ENCODE data around the gene GNMT. TPM values are rescaled to one million over a fixed set of nuclear protein-coding genes. Genes with fewer than 3 reads are reported as not detected.
A peak's percentile ranks its signal among the peaks of the same experiment; 100 is the strongest.

GNMT gene
- 0.54 TPM for total RNA-seq (ENCODE audit: unreplicated experiment)
- long read RNA-seq: 0 reads

DNA sequence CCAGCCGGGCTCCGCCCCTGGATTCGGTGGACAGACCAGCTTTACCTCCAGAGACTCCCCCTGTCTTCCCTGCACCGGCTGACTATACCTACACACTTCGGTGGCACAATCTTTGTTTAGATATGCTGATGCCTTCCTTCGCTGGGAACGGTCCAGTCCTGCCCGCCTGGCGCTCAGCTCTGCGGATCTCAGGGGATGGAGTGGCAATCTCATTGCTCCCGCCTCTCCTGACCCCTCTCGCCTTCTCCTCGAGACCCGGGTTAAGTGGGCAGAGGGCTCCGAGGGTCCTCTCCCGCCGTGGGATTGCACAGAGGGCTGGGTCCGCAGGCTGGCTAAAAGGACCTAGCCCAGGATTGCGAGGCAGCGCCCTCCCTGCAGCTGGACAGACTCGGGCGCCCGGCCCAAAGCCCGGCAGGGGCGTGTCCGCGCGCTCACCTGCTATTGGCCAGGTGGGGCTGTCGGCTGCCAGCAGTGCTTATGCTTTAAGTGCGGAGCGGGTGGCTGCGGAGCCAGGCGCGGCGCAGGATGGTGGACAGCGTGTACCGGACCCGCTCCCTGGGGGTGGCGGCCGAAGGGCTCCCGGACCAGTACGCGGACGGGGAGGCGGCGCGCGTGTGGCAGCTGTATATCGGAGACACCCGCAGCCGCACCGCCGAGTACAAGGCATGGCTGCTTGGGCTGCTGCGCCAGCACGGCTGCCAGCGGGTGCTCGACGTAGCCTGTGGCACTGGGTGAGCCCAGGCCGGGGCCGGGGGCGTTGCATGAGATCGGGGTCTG is at the start of gene GNMT:
Gene GNMT (plus strand): TSS at position 512 of the 777 bp plus-strand sequence. CDS start 14 bp downstream, at position 526.
- Mint-ChIP-seq H3K4me1 (ENCODE audit: low read depth, unreplicated experiment) (peaks cover 9% of the 10 kb centered on the region), H3K4me3 (ENCODE audit: unreplicated experiment) (peak within 1 kb of the TSS; percentile 71), H3K9me3 (ENCODE audit: unreplicated experiment) (no peaks in the 10 kb centered on the region), H3K27me3 (ENCODE audit: unreplicated experiment) (peaks cover 14% of the 10 kb centered on the region), H3K36me3 (ENCODE audit: unreplicated experiment) (peaks cover 5% of the 10 kb centered on the region), H3K27ac (ENCODE audit: unreplicated experiment) (no peak within 1 kb of the TSS)
- TF ChIP-seq, protein P1, sequence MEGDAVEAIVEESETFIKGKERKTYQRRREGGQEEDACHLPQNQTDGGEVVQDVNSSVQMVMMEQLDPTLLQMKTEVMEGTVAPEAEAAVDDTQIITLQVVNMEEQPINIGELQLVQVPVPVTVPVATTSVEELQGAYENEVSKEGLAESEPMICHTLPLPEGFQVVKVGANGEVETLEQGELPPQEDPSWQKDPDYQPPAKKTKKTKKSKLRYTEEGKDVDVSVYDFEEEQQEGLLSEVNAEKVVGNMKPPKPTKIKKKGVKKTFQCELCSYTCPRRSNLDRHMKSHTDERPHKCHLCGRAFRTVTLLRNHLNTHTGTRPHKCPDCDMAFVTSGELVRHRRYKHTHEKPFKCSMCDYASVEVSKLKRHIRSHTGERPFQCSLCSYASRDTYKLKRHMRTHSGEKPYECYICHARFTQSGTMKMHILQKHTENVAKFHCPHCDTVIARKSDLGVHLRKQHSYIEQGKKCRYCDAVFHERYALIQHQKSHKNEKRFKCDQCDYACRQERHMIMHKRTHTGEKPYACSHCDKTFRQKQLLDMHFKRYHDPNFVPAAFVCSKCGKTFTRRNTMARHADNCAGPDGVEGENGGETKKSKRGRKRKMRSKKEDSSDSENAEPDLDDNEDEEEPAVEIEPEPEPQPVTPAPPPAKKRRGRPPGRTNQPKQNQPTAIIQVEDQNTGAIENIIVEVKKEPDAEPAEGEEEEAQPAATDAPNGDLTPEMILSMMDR (IDR thresholded peaks at IDR 0.05; ENCODE audit: partially characterized antibody, unreplicated experiment): no peak
- DNase-seq: peak; percentile 47

DNA sequence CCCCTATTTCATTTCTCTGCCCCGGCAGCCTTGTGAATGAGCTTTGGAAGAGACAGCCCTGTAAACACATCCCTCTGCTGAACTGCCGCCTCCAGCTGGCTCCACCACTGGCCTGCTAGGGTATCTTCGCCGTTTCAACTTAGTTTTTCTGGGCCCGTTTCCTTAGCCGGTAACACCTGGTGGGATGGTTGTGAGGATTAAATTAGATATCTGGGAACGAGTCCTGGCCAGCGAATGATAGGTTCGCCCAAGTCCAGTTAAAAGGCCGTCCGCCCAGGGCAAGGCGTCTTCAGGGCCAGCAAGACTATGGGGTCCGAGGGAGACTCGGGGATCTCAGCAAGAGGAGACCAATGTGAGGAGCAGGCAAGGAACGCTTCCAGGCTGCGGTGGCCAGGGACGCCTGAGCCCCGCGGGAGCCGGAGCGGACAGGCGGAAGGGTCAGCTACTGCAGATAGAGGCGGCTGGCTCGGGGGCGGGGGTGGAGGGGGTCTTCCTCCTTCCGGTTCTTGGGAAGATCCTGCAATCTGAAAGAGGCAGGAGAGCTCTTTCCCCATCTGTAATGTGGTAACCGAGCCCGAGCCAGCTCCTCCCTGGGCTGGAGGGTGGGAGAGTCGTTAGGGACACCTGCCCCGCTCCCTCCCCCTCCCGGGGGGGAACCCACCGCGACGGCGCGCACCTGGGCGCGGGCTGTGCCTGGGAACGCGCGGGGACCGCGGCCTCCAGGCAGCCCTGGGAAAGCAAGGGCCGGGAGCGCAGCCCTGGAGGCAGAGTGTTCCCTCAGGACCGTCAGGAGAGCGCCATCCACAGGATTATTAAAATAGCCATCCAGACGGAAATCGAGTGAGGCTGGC is 49.2 kb upstream of the GNMT start:
- no peaks in the 10 kb centered on the region for H3K9me3 Mint-ChIP-seq (ENCODE audit: unreplicated experiment)
- TF ChIP-seq, protein P1 (IDR thresholded peaks at IDR 0.05; ENCODE audit: partially characterized antibody, unreplicated experiment): no peak
- no peaks in the 10 kb centered on the region for H3K36me3 Mint-ChIP-seq (ENCODE audit: unreplicated experiment)
- peak overlapping the region; percentile 71 for H3K27ac Mint-ChIP-seq (ENCODE audit: unreplicated experiment)
- peaks cover 4% of the 10 kb centered on the region for H3K27me3 Mint-ChIP-seq (ENCODE audit: unreplicated experiment)
- H3K4me3 Mint-ChIP-seq (ENCODE audit: unreplicated experiment): peak overlapping the region; percentile 86
- H3K4me1 Mint-ChIP-seq (ENCODE audit: low read depth, unreplicated experiment): peaks cover 2% of the 10 kb centered on the region
- peak; percentile 67 for DNase-seq

DNA sequence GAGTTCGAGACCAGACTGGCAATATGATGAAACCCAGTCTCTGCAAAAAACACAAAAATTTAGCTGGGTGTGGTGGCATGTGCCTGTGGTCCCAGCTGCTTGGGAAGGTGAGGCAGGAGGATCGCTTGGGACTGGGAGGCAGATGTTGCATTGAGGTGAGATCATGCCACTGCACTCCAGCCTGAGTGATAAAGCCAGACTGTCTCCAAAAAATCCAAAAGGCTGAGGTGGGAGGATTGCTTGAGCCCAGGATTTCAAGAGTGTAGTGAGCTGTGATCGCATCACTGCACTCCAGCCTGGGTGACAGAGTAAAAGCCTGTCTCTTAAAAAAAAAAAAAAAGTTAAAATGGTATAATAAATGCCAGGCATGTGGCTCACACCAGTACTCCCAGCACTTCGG is 46.0 kb upstream of the GNMT start:
- no peak for DNase-seq
- TF ChIP-seq, protein P1 (IDR thresholded peaks at IDR 0.05; ENCODE audit: partially characterized antibody, unreplicated experiment): no peak
- no peaks in the 10 kb centered on the region for H3K9me3 Mint-ChIP-seq (ENCODE audit: unreplicated experiment)
- no peak overlapping the region for H3K4me3 Mint-ChIP-seq (ENCODE audit: unreplicated experiment)
- H3K36me3 Mint-ChIP-seq (ENCODE audit: unreplicated experiment): no peaks in the 10 kb centered on the region
- no peak overlapping the region for H3K27ac Mint-ChIP-seq (ENCODE audit: unreplicated experiment)
- peaks cover 2% of the 10 kb centered on the region for H3K4me1 Mint-ChIP-seq (ENCODE audit: low read depth, unreplicated experiment)
- H3K27me3 Mint-ChIP-seq (ENCODE audit: unreplicated experiment): peaks cover 4% of the 10 kb centered on the region

DNA sequence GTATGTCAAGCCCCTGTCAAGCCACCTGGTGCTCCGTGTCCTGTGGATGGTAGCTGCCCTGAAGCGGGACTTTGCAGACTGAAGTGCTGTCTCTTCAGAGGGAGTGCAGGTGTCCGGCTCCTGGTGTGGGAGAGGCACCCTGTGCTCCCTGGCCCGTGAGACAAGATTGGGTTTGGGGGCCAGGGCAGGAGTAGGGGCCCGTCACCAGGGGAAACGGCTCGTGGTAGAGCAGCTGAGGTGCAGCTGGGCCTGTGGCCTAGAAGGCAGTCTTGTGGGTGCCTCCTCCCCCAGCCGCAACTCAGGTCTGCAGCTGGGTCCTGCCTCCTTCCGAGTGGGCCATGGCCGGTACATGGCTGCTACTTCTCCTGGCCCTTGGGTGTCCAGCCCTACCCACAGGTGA is 44.8 kb upstream of the GNMT start, which contains the start of gene PTCRA:
Gene PTCRA (plus strand): TSS at position 322 of the 400 bp plus-strand sequence. CDS start 17 bp downstream, at position 339.
- TF ChIP-seq, protein P1 (IDR thresholded peaks at IDR 0.05; ENCODE audit: partially characterized antibody, unreplicated experiment): no peak

More for the DNA sequence above, 44.8 kb upstream of the GNMT start, which contains the start of gene PTCRA:
- H3K27me3 Mint-ChIP-seq (ENCODE audit: unreplicated experiment): peaks cover 4% of the 10 kb centered on the region
- H3K27ac Mint-ChIP-seq (ENCODE audit: unreplicated experiment): no peak within 1 kb of the TSS
- no peaks in the 10 kb centered on the region for H3K9me3 Mint-ChIP-seq (ENCODE audit: unreplicated experiment)
- DNase-seq: no peak
- no peaks in the 10 kb centered on the region for H3K36me3 Mint-ChIP-seq (ENCODE audit: unreplicated experiment)
- H3K4me1 Mint-ChIP-seq (ENCODE audit: low read depth, unreplicated experiment): peaks cover 2% of the 10 kb centered on the region
- no peak within 1 kb of the TSS for H3K4me3 Mint-ChIP-seq (ENCODE audit: unreplicated experiment)

All from glutamatergic neuron (in vitro differentiated cells).